Measurements from ENCODE around the gene XYLB. TPM values are rescaled to one million over a fixed set of nuclear protein-coding genes. Genes with fewer than 3 reads are reported as not detected.
"Not testable (repeated sequence)": the region's sequence is repeated elsewhere in the genome, so short reads cannot be mapped to it uniquely, and the experiment has no call there.

XYLB gene
- polyA plus RNA-seq, 3 donors from 2014 or later, result 1.2 to 1.5 (median 1.4) TPM

- H3K4me3 Mint-ChIP-seq, result no peak overlapping the region
- no peak for DNase-seq
- H3K4me1 Mint-ChIP-seq, result no peaks in the 10 kb centered on the region
- H3K9me3 Mint-ChIP-seq, result peaks cover 0 to 2% (median 0%) of the 10 kb centered on the region in 6 donors
- H3K36me3 Mint-ChIP-seq, result peaks cover 8 to 38% (median 19%) of the 10 kb centered on the region in 3 donors
- H3K27me3 Mint-ChIP-seq (ENCODE audit: low read depth in 3 of 3), result peaks cover 0 to 2% (median 2%) of the 10 kb centered on the region in 3 donors
- H3K27ac Mint-ChIP-seq, result no peak overlapping the region
Observed at GRCh38 chr3:38401246-38401962, 54.8 kb downstream of the XYLB start.

GRCh38 chr3:38404286-38404685 lies 57.7 kb downstream of the XYLB start:
- H3K27ac Mint-ChIP-seq, result no peak overlapping the region
- H3K36me3 Mint-ChIP-seq, result peaks cover 8 to 24% (median 15%) of the 10 kb centered on the region in 3 donors
- H3K9me3 Mint-ChIP-seq, result peaks cover 0 to 2% (median 0%) of the 10 kb centered on the region in 6 donors
- H3K4me3 Mint-ChIP-seq, result no peak overlapping the region
- peaks cover 0 to 2% (median 0%) of the 10 kb centered on the region in 3 donors for H3K27me3 Mint-ChIP-seq (ENCODE audit: low read depth in 3 of 3)
- DNase-seq, result no peak
- H3K4me1 Mint-ChIP-seq, result no peaks in the 10 kb centered on the region

GRCh38 chr3:38411591-38411990 lies 65.0 kb downstream of the XYLB start:
- Mint-ChIP-seq H3K27me3 (ENCODE audit: low read depth in 3 of 3) (peaks cover 0 to 2% (median 0%) of the 10 kb centered on the region in 3 donors), H3K27ac (no peak overlapping the region), H3K4me1 (no peaks in the 10 kb centered on the region), H3K36me3 (no peaks in the 10 kb centered on the region), H3K9me3 (peaks cover 0 to 6% (median 0%) of the 10 kb centered on the region in 6 donors), H3K4me3 (no peak overlapping the region)
- no peak for DNase-seq

- not testable (repeated sequence) for H3K27ac Mint-ChIP-seq
Observed at GRCh38 chr3:38420758-38421157, 74.2 kb downstream of the XYLB start.

GRCh38 chr3:38421679-38422336 lies 75.2 kb downstream of the XYLB start:
- peaks cover 7 to 8% of the 10 kb centered on the region in 2 donors for H3K4me1 Mint-ChIP-seq
- H3K27ac Mint-ChIP-seq, result no peak overlapping the region
- H3K4me3 Mint-ChIP-seq, result no peak overlapping the region

More at GRCh38 chr3:38420758-38421157, 74.2 kb downstream of the XYLB start:
- not testable (repeated sequence) for H3K4me3 Mint-ChIP-seq; H3K36me3 Mint-ChIP-seq; H3K27me3 Mint-ChIP-seq (ENCODE audit: low read depth in 3 of 3); H3K4me1 Mint-ChIP-seq; DNase-seq; H3K9me3 Mint-ChIP-seq

GRCh38 chr3:38426798-38427426 lies 80.3 kb downstream of the XYLB start:
- peak overlapping the region in 4 of 5 donors; percentile 1 to 64 (median 55) for H3K4me3 Mint-ChIP-seq
- H3K4me1 Mint-ChIP-seq, result peaks cover 20 to 21% of the 10 kb centered on the region in 2 donors
- H3K36me3 Mint-ChIP-seq; H3K27me3 Mint-ChIP-seq (ENCODE audit: low read depth in 3 of 3); H3K27ac Mint-ChIP-seq; H3K9me3 Mint-ChIP-seq: not testable (repeated sequence)
- peak in 2 of 3 donors; percentile 18 to 25 for DNase-seq

More at GRCh38 chr3:38421679-38422336, 75.2 kb downstream of the XYLB start:
- DNase-seq, result no peak
- Mint-ChIP-seq H3K27me3 (ENCODE audit: low read depth in 3 of 3) (no peaks in the 10 kb centered on the region), H3K36me3 (no peaks in the 10 kb centered on the region), H3K9me3 (no peaks in the 10 kb centered on the region)

GRCh38 chr3:38432871-38433658 lies 86.5 kb downstream of the XYLB start:
- DNase-seq; H3K4me3 Mint-ChIP-seq; H3K27me3 Mint-ChIP-seq (ENCODE audit: low read depth in 3 of 3); H3K27ac Mint-ChIP-seq: not testable (repeated sequence)
- H3K36me3 Mint-ChIP-seq, result peaks cover 13 to 18% (median 16%) of the 10 kb centered on the region in 3 donors
- H3K4me1 Mint-ChIP-seq, result peaks cover 7 to 10% of the 10 kb centered on the region in 2 donors
- peaks cover 16 to 39% (median 34%) of the 10 kb centered on the region in 6 donors for H3K9me3 Mint-ChIP-seq

GRCh38 chr3:38433661-38434060 lies 87.1 kb downstream of the XYLB start:
- peaks cover 16 to 41% (median 34%) of the 10 kb centered on the region in 6 donors for H3K9me3 Mint-ChIP-seq
- H3K27ac Mint-ChIP-seq; H3K4me3 Mint-ChIP-seq; DNase-seq; H3K27me3 Mint-ChIP-seq (ENCODE audit: low read depth in 3 of 3): not testable (repeated sequence)
- H3K4me1 Mint-ChIP-seq, result peaks cover 12 to 14% of the 10 kb centered on the region in 2 donors
- H3K36me3 Mint-ChIP-seq, result peaks cover 13 to 18% (median 16%) of the 10 kb centered on the region in 3 donors

GRCh38 chr3:38438436-38439069 lies 92.0 kb downstream of the XYLB start:
- Mint-ChIP-seq H3K27ac (peak overlapping the region in 3 of 6 donors; percentile 10 to 63 (median 12)), H3K4me1 (peaks cover 18 to 19% of the 10 kb centered on the region in 2 donors), H3K9me3 (peaks cover 7 to 30% (median 19%) of the 10 kb centered on the region in 6 donors), H3K36me3 (peaks cover 6 to 11% (median 6%) of the 10 kb centered on the region in 3 donors), H3K4me3 (peak overlapping the region in 4 of 5 donors; percentile 6 to 43 (median 26))
- peak; percentile 45 to 61 (median 58) for DNase-seq
- H3K27me3 Mint-ChIP-seq (ENCODE audit: low read depth in 3 of 3), result not testable (repeated sequence)

- Mint-ChIP-seq H3K27me3 (ENCODE audit: low read depth in 3 of 3) (peaks cover 3 to 15% (median 4%) of the 10 kb centered on the region in 3 donors), H3K4me1 (peaks cover 9 to 11% of the 10 kb centered on the region in 2 donors)
- H3K36me3 Mint-ChIP-seq, DNase-seq, H3K4me3 Mint-ChIP-seq, H3K9me3 Mint-ChIP-seq, H3K27ac Mint-ChIP-seq: not testable (repeated sequence)
Observed at GRCh38 chr3:38443205-38443604, 96.6 kb downstream of the XYLB start.

- Mint-ChIP-seq H3K36me3 (peaks cover 0 to 3% (median 0%) of the 10 kb centered on the region in 3 donors), H3K27ac (no peak overlapping the region)
- no peak for DNase-seq
Observed at GRCh38 chr3:38446085-38446686, 99.6 kb downstream of the XYLB start.

GRCh38 chr3:38446812-38447211 lies 100.2 kb downstream of the XYLB start:
- H3K4me1 Mint-ChIP-seq, result no peaks in the 10 kb centered on the region
- no peak overlapping the region for H3K27ac Mint-ChIP-seq
- no peaks in the 10 kb centered on the region for H3K9me3 Mint-ChIP-seq
- peaks cover 0 to 3% (median 0%) of the 10 kb centered on the region in 3 donors for H3K36me3 Mint-ChIP-seq
- no peak overlapping the region for H3K4me3 Mint-ChIP-seq
- DNase-seq, result no peak
- peaks cover 0 to 17% (median 10%) of the 10 kb centered on the region in 3 donors for H3K27me3 Mint-ChIP-seq (ENCODE audit: low read depth in 3 of 3)

More at GRCh38 chr3:38446085-38446686, 99.6 kb downstream of the XYLB start:
- Mint-ChIP-seq H3K4me3 (no peak overlapping the region), H3K9me3 (no peaks in the 10 kb centered on the region), H3K4me1 (no peaks in the 10 kb centered on the region), H3K27me3 (ENCODE audit: low read depth in 3 of 3) (peaks cover 0 to 17% (median 7%) of the 10 kb centered on the region in 3 donors)
